Gastroesophageal sphincter (tissue), 3 donors: ENCODE measurements around the gene CGNL1.

Experiments used
- POLR2A ChIP-seq, 2 donors: fragments of 450-650 bp; IDR thresholded peaks; one replicate each; pipeline ENCODE4 v1.6.1; 2017; ENCODE audit warnings: antibody characterized with exemption in 2 of 2, mild to moderate bottlenecking in 2 of 2, moderate library complexity in 1 of 2
- TF ChIP-seq, protein P1 (sequence below), 4 experiments: fragments of 200-600 bp in 2 of 4; fragments of 450-650 bp in 2 of 4; sonication (generic) in 1 of 4; IDR thresholded peaks; one replicate each; pipeline ENCODE4 v1.5.1; 2017 to 2019; ENCODE audit warnings: antibody characterized with exemption in 4 of 4, mild to moderate bottlenecking in 2 of 4, moderate library complexity in 2 of 4

DNA sequence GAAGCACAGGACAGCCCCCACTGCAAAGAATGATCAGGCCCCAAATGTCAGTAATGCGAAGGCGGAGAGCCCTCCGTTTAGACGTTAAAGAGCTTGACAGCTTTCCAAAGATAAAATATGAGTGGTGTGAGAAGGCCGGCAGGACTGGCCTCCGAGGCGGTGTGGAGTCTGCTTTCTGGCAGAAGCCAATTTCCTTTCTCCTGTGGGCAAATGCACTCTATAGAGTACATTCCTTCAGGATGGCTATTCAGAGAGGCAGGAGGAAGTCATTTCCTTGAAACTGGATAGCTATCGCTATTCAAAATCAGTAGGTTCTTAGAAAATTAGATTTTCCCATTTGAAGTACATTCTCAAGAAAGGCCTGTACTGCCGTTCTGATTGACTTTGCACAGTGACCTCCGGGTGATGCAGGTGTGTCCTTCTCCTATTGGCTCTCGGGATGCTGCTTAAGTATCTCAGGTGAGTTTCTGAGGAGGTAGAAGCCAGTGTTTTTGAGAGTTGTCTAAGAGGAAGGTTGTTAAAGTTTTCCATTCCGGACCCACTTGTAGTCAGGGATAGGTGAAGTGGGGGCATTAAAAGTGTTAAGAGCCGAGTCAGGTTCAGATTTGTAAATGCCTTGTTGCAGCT lies 142.6 kb downstream of the CGNL1 start:
- TF ChIP-seq, protein P1, sequence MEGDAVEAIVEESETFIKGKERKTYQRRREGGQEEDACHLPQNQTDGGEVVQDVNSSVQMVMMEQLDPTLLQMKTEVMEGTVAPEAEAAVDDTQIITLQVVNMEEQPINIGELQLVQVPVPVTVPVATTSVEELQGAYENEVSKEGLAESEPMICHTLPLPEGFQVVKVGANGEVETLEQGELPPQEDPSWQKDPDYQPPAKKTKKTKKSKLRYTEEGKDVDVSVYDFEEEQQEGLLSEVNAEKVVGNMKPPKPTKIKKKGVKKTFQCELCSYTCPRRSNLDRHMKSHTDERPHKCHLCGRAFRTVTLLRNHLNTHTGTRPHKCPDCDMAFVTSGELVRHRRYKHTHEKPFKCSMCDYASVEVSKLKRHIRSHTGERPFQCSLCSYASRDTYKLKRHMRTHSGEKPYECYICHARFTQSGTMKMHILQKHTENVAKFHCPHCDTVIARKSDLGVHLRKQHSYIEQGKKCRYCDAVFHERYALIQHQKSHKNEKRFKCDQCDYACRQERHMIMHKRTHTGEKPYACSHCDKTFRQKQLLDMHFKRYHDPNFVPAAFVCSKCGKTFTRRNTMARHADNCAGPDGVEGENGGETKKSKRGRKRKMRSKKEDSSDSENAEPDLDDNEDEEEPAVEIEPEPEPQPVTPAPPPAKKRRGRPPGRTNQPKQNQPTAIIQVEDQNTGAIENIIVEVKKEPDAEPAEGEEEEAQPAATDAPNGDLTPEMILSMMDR (IDR thresholded peaks at IDR 0.05): no peak
- TF ChIP-seq POLR2A (IDR thresholded peaks at IDR 0.05): no peak
